ENCODE measurements around the gene NCR3LG1. TPM values are rescaled to one million over a fixed set of nuclear protein-coding genes. Genes with fewer than 3 reads are reported as not detected.

Gene NCR3LG1
- total and polyA plus RNA-seq, 2 donors (not counting 1 experiment from before 2014, with no cell fraction given): 0.12 to 0.64 TPM

GRCh38 chr11:17414317-17414737 is 62.7 kb downstream of the NCR3LG1 start:
- Histone ChIP-seq H4K20me1 (ENCODE audit: control insufficient read depth, insufficient read depth, low read length, poor library complexity, severe bottlenecking) (no peaks in the 10 kb centered on the region), H3K4me3 (ENCODE audit: control extremely low read depth in 1 of 5, extremely low read depth in 1 of 5, insufficient read depth in 1 of 5, low read depth in 2 of 5, low read length in 4 of 5) (no peak overlapping the region), H3K36me3 (replicated peaks in 1 of 2; ENCODE audit: control extremely low read depth in 1 of 2, control insufficient read depth in 1 of 2, extremely low read depth in 1 of 2, insufficient read depth in 2 of 2, low read length in 1 of 2) (no peaks in the 10 kb centered on the region), H3K79me2 (ENCODE audit: control insufficient read depth, insufficient read depth, low read length) (no peaks in the 10 kb centered on the region), H3K9me3 (ENCODE audit: control extremely low read depth in 1 of 3, control insufficient read depth in 2 of 3, insufficient read depth in 1 of 3, low read length in 2 of 3) (no peaks in the 10 kb centered on the region), H3K4me2 (replicated peaks; ENCODE audit: low read depth, low read length, poor library complexity, severe bottlenecking) (no peak overlapping the region), H3K27ac (ENCODE audit: low read length in 2 of 2) (no peak overlapping the region), H2AFZ (ENCODE audit: insufficient read depth, low read depth, low read length, poor library complexity, severe bottlenecking) (no peak overlapping the region), H3K4me1 (ENCODE audit: control insufficient read depth in 2 of 2, insufficient read depth in 2 of 2, low read length in 2 of 2) (no peaks in the 10 kb centered on the region), H3K27me3 (replicated peaks in 1 of 4; ENCODE audit: control extremely low read depth in 1 of 4, control insufficient read depth in 3 of 4, insufficient read depth in 4 of 4, low read length in 3 of 4) (peaks cover 0 to 8% (median 0%) of the 10 kb centered on the region in 4 experiments), H3K9ac (ENCODE audit: low read length) (no peak overlapping the region)
- 69% methylated on average over 7 of the region's 8 CpGs for WGBS (ENCODE audit: insufficient coverage)
- DNase-seq (no peak), ATAC-seq (ENCODE audit: low read depth) (no peak)
- Mint-ChIP-seq H3K27ac (no peak overlapping the region), H3K9me3 (ENCODE audit: insufficient read depth) (no peaks in the 10 kb centered on the region), H3K4me3 (no peak overlapping the region), H3K27me3 (peaks cover 28% of the 10 kb centered on the region), H3K4me1 (no peaks in the 10 kb centered on the region)
- intact Hi-C loops (cut with micrococcal nuclease): no loop called here
- TF ChIP-seq CTCF (IDR thresholded peaks at IDR 0.05) (no peak), EZH2 (IDR thresholded peaks at IDR 0.05; ENCODE audit: borderline replicate concordance, insufficient read depth, low read depth, low read length, poor library complexity, severe bottlenecking) (no peak)
- POLR2A ChIA-PET: no interaction called here
- CTCF ChIA-PET: no interaction called here

GRCh38 chr11:17414992-17415391 is 63.4 kb downstream of the NCR3LG1 start:
- H3K4me1 ChIP-seq (ENCODE audit: control insufficient read depth in 2 of 2, insufficient read depth in 2 of 2, low read length in 2 of 2): no peaks in the 10 kb centered on the region
- intact Hi-C loops (cut with micrococcal nuclease): no loop called here
- TF ChIP-seq EZH2 (IDR thresholded peaks at IDR 0.05; ENCODE audit: borderline replicate concordance, insufficient read depth, low read depth, low read length, poor library complexity, severe bottlenecking) (no peak), CTCF (IDR thresholded peaks at IDR 0.05) (no peak)
- H3K4me3 ChIP-seq (ENCODE audit: control extremely low read depth in 1 of 5, extremely low read depth in 1 of 5, insufficient read depth in 1 of 5, low read depth in 2 of 5, low read length in 4 of 5): no peak overlapping the region
- ChIA-PET CTCF (no interaction called here), POLR2A (no interaction called here)
- H2AFZ ChIP-seq (ENCODE audit: insufficient read depth, low read depth, low read length, poor library complexity, severe bottlenecking): no peak overlapping the region
- no peaks in the 10 kb centered on the region for H3K36me3 ChIP-seq (replicated peaks in 1 of 2; ENCODE audit: control extremely low read depth in 1 of 2, control insufficient read depth in 1 of 2, extremely low read depth in 1 of 2, insufficient read depth in 2 of 2, low read length in 1 of 2)
- ATAC-seq (ENCODE audit: low read depth) (no peak), DNase-seq (no peak)
- peaks cover 34% of the 10 kb centered on the region for H3K27me3 Mint-ChIP-seq
- H3K27ac Mint-ChIP-seq: no peak overlapping the region
- no peak overlapping the region for H3K4me3 Mint-ChIP-seq
- H3K27ac ChIP-seq (ENCODE audit: low read length in 2 of 2): no peak overlapping the region
- no peaks in the 10 kb centered on the region for H3K79me2 ChIP-seq (ENCODE audit: control insufficient read depth, insufficient read depth, low read length)
- no peaks in the 10 kb centered on the region for H3K9me3 Mint-ChIP-seq (ENCODE audit: insufficient read depth)
- no peaks in the 10 kb centered on the region for H4K20me1 ChIP-seq (ENCODE audit: control insufficient read depth, insufficient read depth, low read length, poor library complexity, severe bottlenecking)
- no peaks in the 10 kb centered on the region for H3K9me3 ChIP-seq (ENCODE audit: control extremely low read depth in 1 of 3, control insufficient read depth in 2 of 3, insufficient read depth in 1 of 3, low read length in 2 of 3)
- WGBS (ENCODE audit: insufficient coverage): 90% methylated on average over 5 of the region's 5 CpGs
- H3K4me1 Mint-ChIP-seq: no peaks in the 10 kb centered on the region
- peaks cover 0 to 12% (median under 1%) of the 10 kb centered on the region in 4 experiments for H3K27me3 ChIP-seq (replicated peaks in 1 of 4; ENCODE audit: control extremely low read depth in 1 of 4, control insufficient read depth in 3 of 4, insufficient read depth in 4 of 4, low read length in 3 of 4)
- no peak overlapping the region for H3K4me2 ChIP-seq (replicated peaks; ENCODE audit: low read depth, low read length, poor library complexity, severe bottlenecking)
- H3K9ac ChIP-seq (ENCODE audit: low read length): no peak overlapping the region
